Measurements from ENCODE around the gene PACS2. TPM values are rescaled to one million over a fixed set of nuclear protein-coding genes. Genes with fewer than 3 reads are reported as not detected.
"Not testable (repeated sequence)": the region's sequence is repeated elsewhere in the genome, so short reads cannot be mapped to it uniquely, and the experiment has no call there.

Gene PACS2
- total RNA-seq, 2 experiments from 2014 or later: 57.7 to 61.5 TPM

- no peaks in the 10 kb centered on the region for H3K9me3 ChIP-seq (ENCODE audit: control insufficient read depth in 1 of 2, insufficient read depth in 1 of 2, low read length in 2 of 2)
- TF ChIP-seq CTCF (IDR thresholded peaks at IDR 0.05): no peak
- no peaks in the 10 kb centered on the region for H3K4me1 ChIP-seq (ENCODE audit: insufficient read depth, low read length)
- H3K27me3 ChIP-seq (ENCODE audit: control insufficient read depth in 1 of 2, insufficient read depth in 2 of 2, low read length in 2 of 2): no peaks in the 10 kb centered on the region
- H3K27me3 Mint-ChIP-seq: no peaks in the 10 kb centered on the region
- intact Hi-C loops (cut with DNase I, micrococcal nuclease): no loop called here
- no peak overlapping the region for H3K4me3 ChIP-seq (ENCODE audit: low read length)
- no peak overlapping the region for H3K27ac Mint-ChIP-seq
- no peak overlapping the region for H3K27ac ChIP-seq (ENCODE audit: low read depth in 1 of 2, low read length in 2 of 2)
- peaks cover 12% of the 10 kb centered on the region for H3K36me3 ChIP-seq (ENCODE audit: insufficient read depth, low read length)
- peaks cover 4% of the 10 kb centered on the region for H3K4me1 Mint-ChIP-seq (ENCODE audit: low read depth)
- H3K4me3 Mint-ChIP-seq: no peak overlapping the region
- H3K36me3 Mint-ChIP-seq (ENCODE audit: low read depth): no peaks in the 10 kb centered on the region
- H3K9me3 Mint-ChIP-seq: no peaks in the 10 kb centered on the region
- CTCF ChIA-PET: no interaction called here
- ATAC-seq (ENCODE audit: poor library complexity): no peak
- no peak for DNase-seq
- POLR2A ChIA-PET: no interaction called here
Measured at GRCh38 chr14:105358140-105358846, 43.7 kb downstream of the PACS2 start.

GRCh38 chr14:105358943-105359342 lies 44.4 kb downstream of the PACS2 start:
- H3K4me1 ChIP-seq (ENCODE audit: insufficient read depth, low read length): no peaks in the 10 kb centered on the region
- intact Hi-C loops (cut with DNase I, micrococcal nuclease): no loop called here
- Mint-ChIP-seq H3K4me1 (ENCODE audit: low read depth) (peaks cover 10% of the 10 kb centered on the region), H3K27me3 (no peaks in the 10 kb centered on the region), H3K9me3 (no peaks in the 10 kb centered on the region), H3K4me3 (no peak overlapping the region), H3K27ac (no peak overlapping the region), H3K36me3 (ENCODE audit: low read depth) (no peaks in the 10 kb centered on the region)
- DNase-seq (no peak), ATAC-seq (ENCODE audit: poor library complexity) (no peak)
- ChIA-PET POLR2A (no interaction called here), CTCF (no interaction called here)
- H3K9me3 ChIP-seq (ENCODE audit: control insufficient read depth in 1 of 2, insufficient read depth in 1 of 2, low read length in 2 of 2): no peaks in the 10 kb centered on the region
- peaks cover 12% of the 10 kb centered on the region for H3K36me3 ChIP-seq (ENCODE audit: insufficient read depth, low read length)
- no peak for TF ChIP-seq CTCF (IDR thresholded peaks at IDR 0.05)
- no peak overlapping the region for H3K27ac ChIP-seq (ENCODE audit: low read depth in 1 of 2, low read length in 2 of 2)
- H3K4me3 ChIP-seq (ENCODE audit: low read length): no peak overlapping the region
- no peaks in the 10 kb centered on the region for H3K27me3 ChIP-seq (ENCODE audit: control insufficient read depth in 1 of 2, insufficient read depth in 2 of 2, low read length in 2 of 2)

- H3K27me3 ChIP-seq (ENCODE audit: control insufficient read depth in 1 of 2, insufficient read depth in 2 of 2, low read length in 2 of 2); H3K9me3 ChIP-seq (ENCODE audit: control insufficient read depth in 1 of 2, insufficient read depth in 1 of 2, low read length in 2 of 2); DNase-seq; intact Hi-C loops (cut with DNase I, micrococcal nuclease); H3K27ac Mint-ChIP-seq; H3K27me3 Mint-ChIP-seq; ATAC-seq (ENCODE audit: poor library complexity); H3K36me3 ChIP-seq (ENCODE audit: insufficient read depth, low read length); H3K4me3 Mint-ChIP-seq; H3K9me3 Mint-ChIP-seq; H3K4me3 ChIP-seq (ENCODE audit: low read length); H3K4me1 ChIP-seq (ENCODE audit: insufficient read depth, low read length); H3K36me3 Mint-ChIP-seq (ENCODE audit: low read depth); POLR2A ChIA-PET; H3K27ac ChIP-seq (ENCODE audit: low read depth in 1 of 2, low read length in 2 of 2): not testable (repeated sequence)
- peaks cover 13% of the 10 kb centered on the region for H3K4me1 Mint-ChIP-seq (ENCODE audit: low read depth)
- CTCF ChIA-PET: interaction anchor here (1.2 kb wide), 1 partner anchor 9 kb away, joined by 3 read pairs; no protein-coding TSS in a partner anchor
Measured at GRCh38 chr14:105361412-105361811, 46.9 kb downstream of the PACS2 start.

All from CD4-positive, alpha-beta T cell (primary cell).